Gastrocnemius medialis (tissue), 4 donors: ENCODE measurements around the gene CPNE2. TPM values are rescaled to one million over a fixed set of nuclear protein-coding genes. Genes with fewer than 3 reads are reported as not detected.
"Not testable (repeated sequence)": the region's sequence is repeated elsewhere in the genome, so short reads cannot be mapped to it uniquely, and the experiment has no call there.

Experiments
- ATAC-seq, 2 donors: fragments of 150-250 bp; one replicate each; pipeline ENCODE4 v1.9.1; 2016
- DNase-seq, 2 donors: peaks; one replicate each; pipeline ENCODE4 v3.0.0-alpha.2; 2019
- H3K27ac ChIP-seq, 4 donors: fragments of 200-600 bp; sonication (generic); 1 replicate in 1 of 4; 2 replicates in 3 of 4; pipeline ENCODE4 v1.5.1; 2016 to 2018; ENCODE audit warnings: mild to moderate bottlenecking in 2 of 4, moderate library complexity in 1 of 4
- H3K27me3 ChIP-seq, 3 donors: fragments of 200-600 bp; sonication (generic) in 2 of 3; 1 replicate in 1 of 3; 2 replicates in 2 of 3; pipeline versions ENCODE4 v1.5.1 to v1.6.0; 2016 to 2019; ENCODE audit warnings: mild to moderate bottlenecking in 1 of 3, moderate library complexity in 1 of 3
- H3K36me3 ChIP-seq, 2 donors: fragments of 200-600 bp; sonication (generic) in 1 of 2; one replicate each; pipeline ENCODE4 v1.5.1; 2017 to 2018
- H3K4me1 ChIP-seq, 2 donors: fragments of 200-600 bp; sonication (generic) in 1 of 2; one replicate each; pipeline ENCODE4 v1.5.1; 2016 to 2017; ENCODE audit warnings: mild to moderate bottlenecking in 2 of 2
- H3K4me3 ChIP-seq, 4 donors: fragments of 200-600 bp; sonication (generic) in 3 of 4; 1 replicate in 1 of 4; 2 replicates in 3 of 4; pipeline ENCODE4 v1.5.1; 2016 to 2019; ENCODE audit warnings: mild to moderate bottlenecking in 2 of 4
- H3K9me3 ChIP-seq, 3 donors: fragments of 200-600 bp; sonication (generic) in 2 of 3; 1 replicate in 1 of 3; 2 replicates in 2 of 3; pipeline ENCODE4 v1.5.1; 2016 to 2019
- CTCF ChIP-seq, 5 experiments: fragments of 450-650 bp in 3 of 5; fragments of 200-600 bp in 2 of 5; sonication (generic) in 2 of 5; IDR thresholded peaks in 4 of 5; conservative IDR thresholded peaks in 1 of 5; 1 replicate in 4 of 5; 2 replicates in 1 of 5; pipeline ENCODE4 v1.5.1; 2016 to 2019; ENCODE audit warnings: antibody characterized with exemption in 5 of 5, mild to moderate bottlenecking in 3 of 5, moderate library complexity in 3 of 5
- POLR2A ChIP-seq, 2 donors: fragments of 450-650 bp; IDR thresholded peaks; one replicate each; pipeline ENCODE4 v1.6.1; 2017; ENCODE audit warnings: antibody characterized with exemption in 2 of 2, mild to moderate bottlenecking in 2 of 2, moderate library complexity in 2 of 2
- in situ Hi-C, 4 donors: fragments of 200-750 bp; cut with MboI; loops; one replicate each; pipeline versions ENCODE4 v1.15.0 to v1.8.0; 2017; ENCODE audit warnings: low sequenced_read_pairs in 4 of 4
- intact Hi-C: fragments of 100-400 bp; cut with DNase I; formaldehyde crosslinking; loops from one replicate; pipeline ENCODE4 v1.15.1; 2023; ENCODE audit warnings: low total_unique reads
- total RNA-seq, 4 donors: library from RNA; depleted of rRNA; stranded (reverse); fragments of >200 nt; gene quantifications; one replicate each; pipeline versions ENCODE4 v1.1.0 to v1.2.3, GENCODE V29; 2016

The CPNE2 gene
- total RNA-seq, 4 donors from 2014 or later: 11.7 to 20.0 (median 17.2) TPM

- H3K9me3 ChIP-seq: no peaks in the 10 kb centered on the region
- H3K27ac ChIP-seq: no peak overlapping the region
- H3K4me3 ChIP-seq: no peak overlapping the region
- H3K36me3 ChIP-seq: no peaks in the 10 kb centered on the region
- TF ChIP-seq CTCF (IDR thresholded peaks at IDR 0.05 in 4 of 5, conservative IDR thresholded peaks at IDR 0.05 in 1 of 5) (no peak), POLR2A (IDR thresholded peaks at IDR 0.05) (no peak)
- H3K27me3 ChIP-seq: no peaks in the 10 kb centered on the region
- intact Hi-C loops: no loop called here
- peak in 1 of 2 donors; percentile 36 for ATAC-seq
- in situ Hi-C loops: no loop called here
- peaks cover 0 to 11% of the 10 kb centered on the region in 2 donors for H3K4me1 ChIP-seq
- DNase-seq: no peak
These were observed 14.4 kb downstream of the CPNE2 start for GRCh38 chr16:57106767-57107166.

GRCh38 chr16:57107321-57107922 lies 15.0 kb downstream of the CPNE2 start:
- Histone ChIP-seq H3K27me3 (no peaks in the 10 kb centered on the region), H3K4me3 (no peak overlapping the region), H3K9me3 (no peaks in the 10 kb centered on the region), H3K36me3 (no peaks in the 10 kb centered on the region), H3K4me1 (peaks cover 0 to 11% of the 10 kb centered on the region in 2 donors), H3K27ac (no peak overlapping the region)
- TF ChIP-seq CTCF (IDR thresholded peaks at IDR 0.05 in 4 of 5, conservative IDR thresholded peaks at IDR 0.05 in 1 of 5): no peak
- TF ChIP-seq POLR2A (IDR thresholded peaks at IDR 0.05): no peak
- no peak for ATAC-seq
- no peak for DNase-seq
- intact Hi-C loops: no loop called here
- in situ Hi-C loops: no loop called here

GRCh38 chr16:57108432-57108831 lies 16.0 kb downstream of the CPNE2 start:
- H3K4me3 ChIP-seq: no peak overlapping the region
- no peak for DNase-seq
- H3K9me3 ChIP-seq: no peaks in the 10 kb centered on the region
- intact Hi-C loops: no loop called here
- TF ChIP-seq CTCF (IDR thresholded peaks at IDR 0.05 in 4 of 5, conservative IDR thresholded peaks at IDR 0.05 in 1 of 5) (no peak), POLR2A (IDR thresholded peaks at IDR 0.05) (no peak)
- H3K27ac ChIP-seq: no peak overlapping the region
- in situ Hi-C loops: no loop called here
- ATAC-seq: no peak
- no peaks in the 10 kb centered on the region for H3K36me3 ChIP-seq
- no peaks in the 10 kb centered on the region for H3K27me3 ChIP-seq
- peaks cover 0 to 11% of the 10 kb centered on the region in 2 donors for H3K4me1 ChIP-seq

GRCh38 chr16:57109259-57110105 lies 17.1 kb downstream of the CPNE2 start:
- H3K36me3 ChIP-seq, intact Hi-C loops, in situ Hi-C loops, H3K9me3 ChIP-seq, H3K4me3 ChIP-seq, H3K27me3 ChIP-seq, H3K27ac ChIP-seq, ATAC-seq, DNase-seq: not testable (repeated sequence)
- H3K4me1 ChIP-seq: peaks cover 0 to 11% of the 10 kb centered on the region in 2 donors

- H3K4me1 ChIP-seq: peaks cover 0 to 11% of the 10 kb centered on the region in 2 donors
- no peak for ATAC-seq
- H3K4me3 ChIP-seq: no peak overlapping the region
- TF ChIP-seq POLR2A (IDR thresholded peaks at IDR 0.05): no peak
- no peak for TF ChIP-seq CTCF (IDR thresholded peaks at IDR 0.05 in 4 of 5, conservative IDR thresholded peaks at IDR 0.05 in 1 of 5)
- H3K36me3 ChIP-seq: no peaks in the 10 kb centered on the region
- no peak overlapping the region for H3K27ac ChIP-seq
- in situ Hi-C loops (no loop called here), intact Hi-C loops (no loop called here)
- DNase-seq: no peak
- no peaks in the 10 kb centered on the region for H3K9me3 ChIP-seq
- no peaks in the 10 kb centered on the region for H3K27me3 ChIP-seq
These were observed 18.6 kb downstream of the CPNE2 start for GRCh38 chr16:57110937-57111336.
